Measurements from ENCODE around the gene SP3.

SP3 gene

DNA sequence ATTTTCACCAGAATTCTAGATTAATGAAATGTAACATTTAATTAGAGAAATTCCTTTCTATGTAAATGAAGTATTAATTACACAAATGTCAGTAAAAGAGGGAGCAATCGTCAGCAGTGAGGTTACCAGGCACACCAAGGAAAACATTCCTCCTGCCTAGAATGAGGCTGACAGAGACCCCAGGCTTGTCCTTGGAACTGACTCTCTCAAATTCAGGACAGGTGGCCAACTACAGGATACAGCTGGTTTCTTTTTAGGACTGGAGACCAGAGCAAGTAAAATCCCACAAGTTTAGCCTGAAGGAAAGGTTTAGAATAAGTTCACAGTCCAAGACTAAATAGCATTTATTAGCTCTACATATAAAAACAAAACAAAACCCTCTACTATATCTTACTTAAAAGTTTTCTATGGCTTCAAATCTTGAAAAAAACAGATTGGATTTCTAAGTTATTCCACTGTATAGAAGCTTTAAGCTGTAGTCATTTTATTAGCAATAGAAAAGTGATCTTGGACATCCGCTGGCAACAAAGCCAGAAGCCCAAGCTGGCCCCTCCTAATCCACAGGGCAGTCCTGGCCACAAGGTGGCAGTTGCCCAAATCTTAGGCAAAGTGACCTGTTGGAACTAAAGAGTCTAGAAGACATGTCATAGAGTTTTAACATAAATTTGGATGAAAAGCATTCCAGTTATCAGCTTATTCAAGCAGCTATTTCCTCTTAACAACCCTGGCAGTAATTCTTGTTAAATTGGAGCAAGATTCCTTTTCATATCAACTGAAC lies 81.0 kb downstream of the SP3 start:
- no peak for DNase-seq

GRCh38 chr2:173881886-173882285 lies 83.3 kb downstream of the SP3 start:
- DNase-seq, result no peak

DNA sequence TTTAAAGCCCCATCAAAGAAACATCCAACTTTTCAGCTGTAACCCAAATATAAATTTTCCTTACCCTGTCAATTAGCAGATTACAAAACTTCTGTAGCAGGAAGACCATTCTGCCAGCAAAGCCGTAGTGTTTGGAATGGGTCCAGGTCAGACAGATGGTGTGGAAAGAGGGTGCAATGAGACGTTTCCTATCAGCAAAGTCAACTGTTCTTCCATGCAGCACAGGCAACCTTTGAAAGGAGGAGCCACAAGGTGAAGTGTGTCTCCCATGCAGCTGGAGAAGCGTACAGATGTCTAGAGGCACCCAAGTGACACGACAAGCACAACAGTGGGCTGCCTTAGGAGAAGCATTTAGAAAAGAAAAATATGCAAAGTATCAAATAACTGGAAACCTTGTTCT lies 83.7 kb downstream of the SP3 start:
- DNase-seq, result no peak

DNA sequence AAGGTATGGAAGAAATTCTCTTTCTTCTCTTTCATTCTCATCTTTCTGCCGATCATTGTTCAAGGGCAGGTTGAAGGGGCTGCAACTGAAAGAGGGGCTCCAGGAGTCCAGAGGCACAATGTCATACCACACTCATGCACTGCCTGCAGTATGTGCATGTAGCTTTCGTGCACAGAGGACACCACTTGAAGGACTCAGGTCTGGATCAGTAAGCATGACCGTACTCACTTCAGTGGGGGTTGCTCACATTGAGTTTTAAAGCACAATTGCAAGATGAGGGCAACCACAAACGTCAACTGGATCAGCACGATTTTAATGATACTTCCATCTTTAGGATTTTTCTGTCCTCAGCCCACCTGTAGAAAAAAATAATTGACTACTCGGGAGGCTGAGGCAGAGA lies 84.6 kb downstream of the SP3 start:
- DNase-seq, result no peak

DNA sequence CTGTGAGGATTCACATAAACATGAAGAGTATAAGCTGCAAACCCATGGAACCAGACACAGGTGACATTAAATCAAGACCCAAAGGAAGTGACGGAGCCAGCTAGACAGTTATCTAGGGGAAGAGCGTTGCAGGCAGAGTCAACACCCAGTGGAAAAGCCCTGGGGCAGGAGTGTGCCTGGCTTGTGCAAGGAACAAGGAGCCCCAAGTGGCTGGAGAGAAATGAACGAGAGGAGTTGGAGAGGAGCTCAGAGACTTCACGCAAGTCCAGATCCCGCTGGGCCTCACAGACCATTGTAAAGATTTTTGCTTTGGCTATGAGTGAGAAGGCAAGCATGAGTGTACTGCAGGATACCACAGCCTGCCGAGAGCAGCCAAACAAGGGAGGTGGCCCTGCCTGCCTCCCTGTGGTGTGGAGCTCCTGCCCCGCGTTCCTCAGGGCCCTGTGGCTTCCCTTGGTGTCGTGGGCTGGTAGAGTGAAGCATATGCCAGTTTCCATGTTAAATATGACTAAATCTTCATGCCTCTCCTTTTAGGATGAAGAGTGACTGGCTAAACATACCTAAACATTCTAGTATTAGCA lies 88.2 kb downstream of the SP3 start:
- no peak for DNase-seq

- DNase-seq, result no peak
Measured at GRCh38 chr2:173874894-173875237, 90.3 kb downstream of the SP3 start.

- DNase-seq, result no peak
Measured at GRCh38 chr2:173874003-173874893, 90.9 kb downstream of the SP3 start.

DNA sequence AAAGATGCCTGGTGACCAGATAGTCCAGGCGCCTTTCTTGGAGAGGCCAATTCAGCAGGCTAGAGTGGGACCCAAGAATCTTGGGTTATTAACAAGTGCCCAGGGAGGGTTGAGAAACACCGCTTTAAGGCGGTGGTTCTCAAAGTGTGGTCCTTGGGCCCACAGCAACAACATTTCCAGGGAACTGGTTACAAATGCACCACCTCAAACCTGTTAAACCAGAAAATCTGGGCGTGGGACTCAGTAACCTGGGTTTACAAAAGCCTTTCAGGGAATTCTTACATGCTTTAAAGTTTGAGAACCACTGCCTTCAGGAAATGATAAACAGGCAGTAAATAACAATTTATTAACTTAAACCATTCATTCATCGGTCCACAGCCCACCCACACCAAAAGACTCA lies 92.5 kb downstream of the SP3 start:
- DNase-seq, result no peak

GRCh38 chr2:173869244-173870229 lies 95.6 kb downstream of the SP3 start:
- DNase-seq, result no peak

DNA sequence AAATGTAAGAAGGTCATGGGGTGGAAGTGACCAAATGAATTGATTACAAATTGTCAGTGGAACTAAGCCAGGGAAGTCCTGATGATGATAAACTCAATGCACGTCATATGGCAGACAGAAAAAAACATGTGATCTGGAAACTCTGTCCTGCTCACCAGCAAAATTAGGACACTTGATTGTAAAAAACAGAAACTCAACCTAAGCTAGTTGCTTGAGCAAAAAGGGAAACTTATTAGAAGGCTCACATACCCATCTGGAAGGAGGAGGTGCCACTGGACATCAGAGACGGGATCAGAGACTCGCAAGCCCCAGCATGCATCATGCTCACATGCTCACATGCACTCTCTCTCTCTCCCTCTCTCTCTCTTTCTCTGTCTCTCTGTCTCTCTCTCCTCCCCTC lies 96.8 kb downstream of the SP3 start:
- no peak for DNase-seq

GRCh38 chr2:173866874-173867618 lies 98.1 kb downstream of the SP3 start:
- no peak for DNase-seq

- DNase-seq, result no peak
Measured at GRCh38 chr2:173865971-173866873, 99.0 kb downstream of the SP3 start.

DNA sequence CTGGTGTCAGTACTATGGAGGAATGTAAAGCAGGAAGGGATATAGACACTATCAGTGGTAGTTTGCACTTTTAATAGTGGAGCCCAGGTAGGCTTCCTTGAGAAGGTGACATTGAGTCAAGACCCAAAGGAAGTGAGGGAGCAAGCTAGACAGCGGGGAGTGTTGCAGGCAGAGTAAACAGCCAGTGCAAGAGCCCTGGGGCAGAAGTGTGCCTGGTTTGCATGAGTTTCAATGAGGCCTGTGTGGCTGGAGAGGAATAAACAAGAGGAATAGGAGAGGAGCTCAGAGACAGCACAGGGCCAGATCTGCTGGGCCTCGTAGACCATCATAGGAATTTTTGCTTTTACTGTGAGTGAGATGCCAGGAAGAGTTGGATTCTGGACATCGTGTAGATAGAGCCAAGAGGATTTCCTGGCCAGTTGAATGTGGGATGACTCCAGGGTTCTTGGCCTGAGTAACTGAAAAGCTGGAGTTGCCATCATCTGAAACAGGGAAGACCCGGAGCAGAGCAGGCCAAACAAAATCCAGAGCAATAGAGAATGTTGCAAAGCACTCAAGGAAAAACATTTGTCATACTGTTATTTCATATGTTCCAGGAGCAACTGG lies 102.5 kb downstream of the SP3 start:
- DNase-seq, result no peak

GRCh38 chr2:173860566-173860965 lies 104.6 kb downstream of the SP3 start:
- no peak for DNase-seq

DNA sequence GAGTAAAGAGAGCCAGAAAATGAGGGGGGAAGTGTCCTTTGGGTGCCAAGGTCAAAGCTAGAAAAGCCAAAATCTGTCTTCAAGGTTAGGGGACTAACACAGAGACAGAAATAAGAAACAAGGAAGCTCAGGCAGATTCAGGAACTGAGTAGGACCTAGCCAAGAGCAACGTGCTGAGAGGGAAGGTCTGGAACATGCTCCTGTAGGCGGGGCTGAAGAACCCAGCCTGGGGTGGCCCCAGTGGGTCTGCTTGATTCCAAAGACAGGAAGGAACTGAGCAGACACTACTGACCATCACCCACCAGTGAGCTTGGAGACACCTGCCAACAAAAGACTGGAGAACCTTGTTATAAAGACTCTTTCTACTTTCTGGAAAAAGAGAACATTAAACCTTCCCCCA lies 105.1 kb downstream of the SP3 start:
- DNase-seq, result no peak

DNA sequence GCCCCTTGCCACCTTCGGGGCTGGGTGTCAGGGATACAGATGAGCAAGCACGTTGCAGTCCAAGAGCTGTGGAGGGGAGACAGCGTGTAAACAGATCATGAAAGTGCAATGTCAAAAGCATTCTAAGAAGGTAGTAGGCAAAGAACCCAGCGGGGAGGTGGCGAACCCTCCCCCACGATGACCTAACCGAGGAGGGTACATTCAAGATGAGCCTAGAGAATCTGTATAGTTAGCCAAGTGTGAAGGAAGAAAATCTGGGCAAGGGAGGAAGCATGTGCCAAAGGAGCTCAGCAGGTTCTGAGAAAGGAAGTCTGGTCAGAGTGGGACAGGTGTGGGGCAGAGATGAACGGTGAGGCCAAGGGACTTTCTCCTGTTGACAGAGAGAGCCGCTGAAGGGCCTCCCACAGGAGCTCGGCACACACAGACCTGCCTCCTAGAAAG lies 106.9 kb downstream of the SP3 start:
- DNase-seq, result no peak
